Thyroid gland (tissue), 4 donors: ENCODE results near the gene SIGLEC1. TPM values are rescaled to one million over a fixed set of nuclear protein-coding genes. Genes with fewer than 3 reads are reported as not detected.

Source experiments
- total RNA-seq, 4 donors: library from RNA; depleted of rRNA; stranded (reverse); fragments of >200 nt; gene quantifications; one replicate each; pipeline ENCODE4 v1.2.3, GENCODE V29; 2016

The SIGLEC1 gene
- total RNA-seq, 4 donors from 2014 or later = 2.6 to 9.1 (median 5.0) TPM

Other genes starting within 250 kb of the SIGLEC1 start
- 10 to 100 TPM; 43.0 to 81.8 (median 61.4) TPM for gene ATRN, start 241.6 kb downstream of the SIGLEC1 start, total RNA-seq
- 1 to 10 TPM in 2 of 4 donors, under 1 TPM in 1, not detected in 1; 0.81 to 3.0 (median 3.0) TPM for gene GFRA4, start 49.2 kb downstream of the SIGLEC1 start, total RNA-seq
- gene ADAM33, start 30.6 kb downstream of the SIGLEC1 start, total RNA-seq = 10 to 100 TPM in 2 of 4 donors, 1 to 10 TPM in 2; 9.1 to 24.5 (median 12.6) TPM
- 10 to 100 TPM in 2 of 4 donors, 1 to 10 TPM in 2; 7.3 to 19.4 (median 13.1) TPM for gene HSPA12B, start 20.1 kb upstream of the SIGLEC1 start, total RNA-seq
- 10 to 100 TPM; 11.6 to 17.0 (median 16.3) TPM for gene ADISSP, start 55.2 kb upstream of the SIGLEC1 start, total RNA-seq
- gene SPEF1, start 68.8 kb upstream of the SIGLEC1 start, total RNA-seq = 1 to 10 TPM in 3 of 4 donors, under 1 TPM in 1; 0.13 to 2.5 (median 2.0) TPM
- gene CENPB, start 74.1 kb upstream of the SIGLEC1 start, total RNA-seq = 10 to 100 TPM; 64.8 to 94.9 (median 80.8) TPM
- gene CDC25B, start 83.7 kb upstream of the SIGLEC1 start, total RNA-seq = 10 to 100 TPM; 23.7 to 43.9 (median 27.8) TPM
- 10 to 100 TPM; 16.0 to 46.3 (median 35.0) TPM for gene AP5S1, start 107.9 kb upstream of the SIGLEC1 start, total RNA-seq
- 10 to 100 TPM; 30.4 to 52.3 (median 39.0) TPM for gene MAVS, start 134.2 kb upstream of the SIGLEC1 start, total RNA-seq
- 10 to 100 TPM; 52.3 to 63.4 (median 61.4) TPM for gene PANK2, start 176.8 kb upstream of the SIGLEC1 start, total RNA-seq